ENCODE data around the gene ADAMTSL2.

The ADAMTSL2 gene

GRCh38 chr9:133488686-133489252 is 45.7 kb upstream of the ADAMTSL2 start:
- no peaks in the 10 kb centered on the region for H3K36me3 ChIP-seq (ENCODE audit: control insufficient read depth in 1 of 2, insufficient read depth in 2 of 2, low read depth in 1 of 2, low read length in 2 of 2)
- H3K23ac ChIP-seq (ENCODE audit: low read length in 2 of 2): no peak overlapping the region
- no peak overlapping the region for H3K27ac ChIP-seq (ENCODE audit: low read length, poor library complexity, severe bottlenecking)
- H3K14ac ChIP-seq (ENCODE audit: low read length in 2 of 2): peak overlapping the region in 1 of 2 experiments; percentile 68
- no peak overlapping the region for H2BK15ac ChIP-seq (ENCODE audit: low read depth, poor library complexity, severe bottlenecking)
- DNase-seq: no peak
- no peak overlapping the region for H3K9ac ChIP-seq (ENCODE audit: low read length)
- peak overlapping the region in 1 of 2 experiments; percentile 24 for H3K4ac ChIP-seq (ENCODE audit: low read depth in 1 of 2, low read length in 2 of 2)
- peak overlapping the region; percentile 45 for H4K8ac ChIP-seq (ENCODE audit: low read length)
- H2BK120ac ChIP-seq (ENCODE audit: low read depth, low read length): no peak overlapping the region
- no peak overlapping the region for H2AK5ac ChIP-seq (ENCODE audit: low read length, severe bottlenecking)
- H2AFZ ChIP-seq (ENCODE audit: low read depth, low read length): peak overlapping the region; percentile 3
- H3K4me2 ChIP-seq (ENCODE audit: low read length, poor library complexity, severe bottlenecking): no peak overlapping the region
- no peak overlapping the region for H3K4me3 ChIP-seq (ENCODE audit: insufficient read depth in 1 of 2, low read depth in 1 of 2, low read length in 2 of 2)
- peak overlapping the region; percentile 5 for H4K91ac ChIP-seq (ENCODE audit: low read length)
- H3K9me3 ChIP-seq (ENCODE audit: control insufficient read depth, low read length): no peaks in the 10 kb centered on the region
- H3K27me3 ChIP-seq (ENCODE audit: control insufficient read depth in 1 of 2, insufficient read depth in 1 of 2, low read length in 2 of 2): peaks cover 6 to 39% of the 10 kb centered on the region in 2 experiments
- peak overlapping the region in 1 of 2 experiments; percentile 45 for H2BK12ac ChIP-seq (ENCODE audit: low read length in 2 of 2)
- no peak overlapping the region for H2BK5ac ChIP-seq (ENCODE audit: low read depth, low read length, poor library complexity, severe bottlenecking)
- H3K18ac ChIP-seq (ENCODE audit: low read depth in 1 of 2, low read length in 2 of 2): peak overlapping the region in 1 of 2 experiments; percentile 6
- H3K79me1 ChIP-seq (replicated peaks; ENCODE audit: low read length, poor library complexity, severe bottlenecking): no peaks in the 10 kb centered on the region
- H3K4me1 ChIP-seq (ENCODE audit: control insufficient read depth, insufficient read depth, low read depth, low read length): peaks cover 29% of the 10 kb centered on the region
- 86% methylated on average over 17 of the region's 18 CpGs for WGBS

DNA sequence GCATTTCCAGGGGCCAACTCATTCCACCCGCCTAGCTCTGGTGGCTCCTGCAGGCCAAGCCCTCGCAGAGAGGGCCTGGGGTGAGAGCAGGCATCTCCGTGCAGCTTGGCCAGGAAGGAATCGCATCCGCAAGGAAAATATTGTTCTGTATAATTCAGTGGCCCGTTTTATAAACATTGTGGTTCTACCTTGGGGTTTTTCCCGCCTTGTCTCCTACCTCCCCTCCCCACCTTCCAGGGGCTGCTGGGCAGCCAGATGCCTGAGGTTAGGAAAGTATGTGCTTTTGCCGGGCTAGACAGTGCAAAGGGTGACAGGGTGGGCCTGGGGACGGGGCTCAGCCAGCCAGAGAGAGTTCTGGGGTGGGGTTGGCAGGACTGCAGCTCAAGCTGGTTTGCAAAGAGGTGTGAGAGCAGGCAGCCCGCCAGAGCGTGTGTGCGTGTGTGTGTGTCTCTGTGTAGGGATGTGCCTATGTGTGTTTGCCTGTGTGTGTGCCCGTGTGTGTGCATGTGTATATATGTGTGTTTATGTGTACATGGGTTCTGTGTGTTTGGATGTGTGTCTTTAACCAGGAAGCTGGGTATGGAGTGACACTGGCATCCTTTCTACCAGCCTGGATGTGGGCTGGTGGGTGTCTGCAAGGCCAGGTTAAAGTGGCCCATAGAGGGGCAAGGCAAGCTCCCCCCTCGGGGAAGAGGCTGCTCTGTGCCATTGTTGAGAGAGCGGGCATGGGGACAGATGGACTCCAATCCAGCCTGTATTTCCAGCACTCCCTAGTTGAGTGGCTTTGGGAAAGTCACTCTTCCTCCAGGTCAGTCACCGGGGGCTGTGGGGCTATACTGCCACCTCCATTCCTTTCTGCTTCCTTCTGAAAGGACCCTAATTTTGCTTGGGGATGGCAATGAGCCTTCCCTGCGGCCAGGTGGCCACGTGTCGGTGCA is 45.0 kb upstream of the ADAMTSL2 start:
- peaks cover 5 to 41% of the 10 kb centered on the region in 2 experiments for H3K27me3 ChIP-seq (ENCODE audit: control insufficient read depth in 1 of 2, insufficient read depth in 1 of 2, low read length in 2 of 2)
- no peak overlapping the region for H3K14ac ChIP-seq (ENCODE audit: low read length in 2 of 2)
- H3K9me3 ChIP-seq (ENCODE audit: control insufficient read depth, low read length): no peaks in the 10 kb centered on the region
- H3K36me3 ChIP-seq (ENCODE audit: control insufficient read depth in 1 of 2, insufficient read depth in 2 of 2, low read depth in 1 of 2, low read length in 2 of 2): no peaks in the 10 kb centered on the region
- H2BK120ac ChIP-seq (ENCODE audit: low read depth, low read length): no peak overlapping the region
- H3K23ac ChIP-seq (ENCODE audit: low read length in 2 of 2): no peak overlapping the region
- 82% methylated on average over 18 of the region's 19 CpGs for WGBS
- no peak overlapping the region for H2BK15ac ChIP-seq (ENCODE audit: low read depth, poor library complexity, severe bottlenecking)
- peaks cover 27% of the 10 kb centered on the region for H3K4me1 ChIP-seq (ENCODE audit: control insufficient read depth, insufficient read depth, low read depth, low read length)
- no peak overlapping the region for H3K9ac ChIP-seq (ENCODE audit: low read length)
- no peak overlapping the region for H3K4ac ChIP-seq (ENCODE audit: low read depth in 1 of 2, low read length in 2 of 2)
- DNase-seq: peak; percentile 58
- no peak overlapping the region for H4K8ac ChIP-seq (ENCODE audit: low read length)
- no peak overlapping the region for H3K4me3 ChIP-seq (ENCODE audit: insufficient read depth in 1 of 2, low read depth in 1 of 2, low read length in 2 of 2)
- no peak overlapping the region for H3K27ac ChIP-seq (ENCODE audit: low read length, poor library complexity, severe bottlenecking)
- no peak overlapping the region for H3K4me2 ChIP-seq (ENCODE audit: low read length, poor library complexity, severe bottlenecking)
- H2AFZ ChIP-seq (ENCODE audit: low read depth, low read length): peak overlapping the region; percentile 3
- no peaks in the 10 kb centered on the region for H3K79me1 ChIP-seq (replicated peaks; ENCODE audit: low read length, poor library complexity, severe bottlenecking)
- H3K18ac ChIP-seq (ENCODE audit: low read depth in 1 of 2, low read length in 2 of 2): no peak overlapping the region
- no peak overlapping the region for H2AK5ac ChIP-seq (ENCODE audit: low read length, severe bottlenecking)
- peak overlapping the region; percentile 5 for H4K91ac ChIP-seq (ENCODE audit: low read length)
- H2BK5ac ChIP-seq (ENCODE audit: low read depth, low read length, poor library complexity, severe bottlenecking): no peak overlapping the region
- H2BK12ac ChIP-seq (ENCODE audit: low read length in 2 of 2): no peak overlapping the region

- Histone ChIP-seq H3K14ac (ENCODE audit: low read length in 2 of 2) (no peak overlapping the region), H3K9me3 (ENCODE audit: control insufficient read depth, low read length) (no peaks in the 10 kb centered on the region), H3K18ac (ENCODE audit: low read depth in 1 of 2, low read length in 2 of 2) (no peak overlapping the region), H3K36me3 (ENCODE audit: control insufficient read depth in 1 of 2, insufficient read depth in 2 of 2, low read depth in 1 of 2, low read length in 2 of 2) (no peaks in the 10 kb centered on the region), H3K4ac (ENCODE audit: low read depth in 1 of 2, low read length in 2 of 2) (no peak overlapping the region), H3K4me1 (ENCODE audit: control insufficient read depth, insufficient read depth, low read depth, low read length) (peaks cover 23% of the 10 kb centered on the region), H2BK15ac (ENCODE audit: low read depth, poor library complexity, severe bottlenecking) (no peak overlapping the region), H3K27me3 (ENCODE audit: control insufficient read depth in 1 of 2, insufficient read depth in 1 of 2, low read length in 2 of 2) (peaks cover 0 to 46% of the 10 kb centered on the region in 2 experiments), H3K79me1 (replicated peaks; ENCODE audit: low read length, poor library complexity, severe bottlenecking) (no peaks in the 10 kb centered on the region), H3K27ac (ENCODE audit: low read length, poor library complexity, severe bottlenecking) (no peak overlapping the region), H4K8ac (ENCODE audit: low read length) (no peak overlapping the region), H3K9ac (ENCODE audit: low read length) (no peak overlapping the region), H3K4me3 (ENCODE audit: insufficient read depth in 1 of 2, low read depth in 1 of 2, low read length in 2 of 2) (no peak overlapping the region), H2AFZ (ENCODE audit: low read depth, low read length) (no peak overlapping the region), H2AK5ac (ENCODE audit: low read length, severe bottlenecking) (no peak overlapping the region), H3K4me2 (ENCODE audit: low read length, poor library complexity, severe bottlenecking) (no peak overlapping the region), H2BK5ac (ENCODE audit: low read depth, low read length, poor library complexity, severe bottlenecking) (no peak overlapping the region), H3K23ac (ENCODE audit: low read length in 2 of 2) (no peak overlapping the region), H2BK12ac (ENCODE audit: low read length in 2 of 2) (no peak overlapping the region), H4K91ac (ENCODE audit: low read length) (no peak overlapping the region), H2BK120ac (ENCODE audit: low read depth, low read length) (no peak overlapping the region)
- no peak for DNase-seq
- WGBS: 70% methylated on average over 13 of the region's 13 CpGs
Observed at GRCh38 chr9:133490201-133490681, 44.3 kb upstream of the ADAMTSL2 start.
